A673 (cell line): Measurements from ENCODE around the gene LARGE1. TPM values are rescaled to one million over a fixed set of nuclear protein-coding genes. Genes with fewer than 3 reads are reported as not detected.

ENCODE experiments used
- BruUV-seq: library from RNA; stranded (reverse); fragments of 400-500 nt; replicated peaks from 2 replicates; lab custom pipeline; 2021; lab: Mats Ljungman, UMichigan
- CTCF ChIA-PET: fragments of 300-600 bp; sonication (Branson Sonifier 250); formaldehyde crosslinking; loops from one replicate; lab custom pipeline; 2022; ENCODE audit warnings: antibody characterized with exemption; lab: Charles Lee
- POLR2A ChIA-PET: fragments of 300-600 bp; sonication (Branson Sonifier 250); formaldehyde crosslinking; loops from one replicate; lab custom pipeline; 2022; ENCODE audit warnings: antibody characterized with exemption; ENCODE audit not compliant: low non-redundant PET; lab: Charles Lee
- DNase-seq: peaks from one replicate; pipeline ENCODE4 v3.0.0-alpha.2; 2015; ENCODE audit warnings: low spot score
- H3K27ac ChIP-seq: fragments of 200-600 bp; sonication (generic); 2 replicates; pipeline ENCODE4 v1.5.1; 2016; ENCODE audit warnings: mixed run types, low read depth, mild to moderate bottlenecking, mixed read lengths, antibody characterized with exemption, low read length; ENCODE audit not compliant: poor library complexity, severe bottlenecking
- H3K27me3 ChIP-seq: fragments of 200-600 bp; sonication (generic); replicated peaks from 2 replicates; pipeline ENCODE4 v1.6.1; 2017; ENCODE audit warnings: mixed run types, low read depth, mild to moderate bottlenecking, mixed read lengths, antibody characterized with exemption, low read length; ENCODE audit not compliant: insufficient read depth, poor library complexity
- H3K36me3 ChIP-seq: fragments of 200-600 bp; sonication (generic); 2 replicates; pipeline ENCODE4 v1.6.1; 2016; ENCODE audit warnings: mixed run types, mild to moderate bottlenecking, mixed read lengths, antibody characterized with exemption, low read length; ENCODE audit not compliant: insufficient read depth, poor library complexity, severe bottlenecking
- H3K4me1 ChIP-seq: fragments of 200-600 bp; sonication (generic); 2 replicates; pipeline ENCODE4 v1.6.1; 2017; ENCODE audit warnings: mixed run types, mild to moderate bottlenecking, mixed read lengths, antibody characterized with exemption, low read length; ENCODE audit not compliant: insufficient read depth, poor library complexity, severe bottlenecking
- H3K4me3 ChIP-seq: fragments of 200-600 bp; sonication (generic); 2 replicates; pipeline ENCODE4 v1.5.1; 2016; ENCODE audit warnings: low read depth, mixed run types, mild to moderate bottlenecking, mixed read lengths, low read length; ENCODE audit not compliant: poor library complexity, severe bottlenecking
- H3K9me3 ChIP-seq: fragments of 200-600 bp; sonication (generic); 2 replicates; pipeline ENCODE4 v1.6.1; 2016; ENCODE audit warnings: mixed run types, low read depth, mild to moderate bottlenecking, mixed read lengths, antibody characterized with exemption, low read length; ENCODE audit not compliant: poor library complexity, severe bottlenecking
- EZH2 ChIP-seq: fragments of 200-600 bp; sonication (generic); IDR thresholded peaks from 2 replicates; pipeline ENCODE4 v1.6.1; 2017; ENCODE audit warnings: borderline replicate concordance, low read depth, mild to moderate bottlenecking, mixed read lengths, antibody characterized with exemption, low read length; ENCODE audit not compliant: poor library complexity, severe bottlenecking
- intact Hi-C: fragments of 100-400 bp; cut with micrococcal nuclease; formaldehyde crosslinking; loops from one replicate; pipeline ENCODE4 v1.10.0; 2022; ENCODE audit not compliant: unreplicated experiment
- total RNA-seq: library from RNA; stranded (reverse); gene quantifications from 2 replicates; pipeline ENCODE4 v1.2.3, GENCODE V29; 2021
- TF ChIP-seq, protein P1 (sequence below): fragments of 300-800, 200-600 bp; sonication (generic); conservative IDR thresholded peaks from 2 replicates; pipeline ENCODE4 v1.5.1; 2017; ENCODE audit warnings: low read depth, mild to moderate bottlenecking, antibody characterized with exemption, low read length, moderate library complexity, mixed read lengths

The LARGE1 gene
- total RNA-seq, 1 experiment from 2014 or later: not detected

- H3K9me3 ChIP-seq: peaks cover 22% of the 10 kb centered on the region
- no peak overlapping the region for H3K4me3 ChIP-seq
- no peaks in the 10 kb centered on the region for H3K27me3 ChIP-seq
- DNase-seq: no peak
- intact Hi-C loops: no loop called here
- no peaks in the 10 kb centered on the region for H3K4me1 ChIP-seq
- ChIA-PET POLR2A (no interaction called here), CTCF (no interaction called here)
- BruUV-seq: no TSS peak
- H3K27ac ChIP-seq: no peak overlapping the region
- no peaks in the 10 kb centered on the region for H3K36me3 ChIP-seq
- TF ChIP-seq EZH2: no peak
- TF ChIP-seq, protein P1, sequence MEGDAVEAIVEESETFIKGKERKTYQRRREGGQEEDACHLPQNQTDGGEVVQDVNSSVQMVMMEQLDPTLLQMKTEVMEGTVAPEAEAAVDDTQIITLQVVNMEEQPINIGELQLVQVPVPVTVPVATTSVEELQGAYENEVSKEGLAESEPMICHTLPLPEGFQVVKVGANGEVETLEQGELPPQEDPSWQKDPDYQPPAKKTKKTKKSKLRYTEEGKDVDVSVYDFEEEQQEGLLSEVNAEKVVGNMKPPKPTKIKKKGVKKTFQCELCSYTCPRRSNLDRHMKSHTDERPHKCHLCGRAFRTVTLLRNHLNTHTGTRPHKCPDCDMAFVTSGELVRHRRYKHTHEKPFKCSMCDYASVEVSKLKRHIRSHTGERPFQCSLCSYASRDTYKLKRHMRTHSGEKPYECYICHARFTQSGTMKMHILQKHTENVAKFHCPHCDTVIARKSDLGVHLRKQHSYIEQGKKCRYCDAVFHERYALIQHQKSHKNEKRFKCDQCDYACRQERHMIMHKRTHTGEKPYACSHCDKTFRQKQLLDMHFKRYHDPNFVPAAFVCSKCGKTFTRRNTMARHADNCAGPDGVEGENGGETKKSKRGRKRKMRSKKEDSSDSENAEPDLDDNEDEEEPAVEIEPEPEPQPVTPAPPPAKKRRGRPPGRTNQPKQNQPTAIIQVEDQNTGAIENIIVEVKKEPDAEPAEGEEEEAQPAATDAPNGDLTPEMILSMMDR: no peak
Measured at GRCh38 chr22:33831651-33832050, 88.6 kb downstream of the LARGE1 start.

GRCh38 chr22:33831207-33831606 lies 89.1 kb downstream of the LARGE1 start:
- Histone ChIP-seq H3K9me3 (peaks cover 22% of the 10 kb centered on the region), H3K4me3 (no peak overlapping the region), H3K27ac (no peak overlapping the region), H3K4me1 (no peaks in the 10 kb centered on the region), H3K27me3 (no peaks in the 10 kb centered on the region), H3K36me3 (no peaks in the 10 kb centered on the region)
- no TSS peak for BruUV-seq
- ChIA-PET CTCF (no interaction called here), POLR2A (no interaction called here)
- intact Hi-C loops: no loop called here
- TF ChIP-seq, protein P1: no peak
- TF ChIP-seq EZH2: no peak
- DNase-seq: no peak

GRCh38 chr22:33829546-33830280 lies 90.6 kb downstream of the LARGE1 start:
- Histone ChIP-seq H3K27me3 (no peaks in the 10 kb centered on the region), H3K27ac (no peak overlapping the region), H3K4me3 (no peak overlapping the region), H3K9me3 (peaks cover 22% of the 10 kb centered on the region), H3K4me1 (no peaks in the 10 kb centered on the region), H3K36me3 (no peaks in the 10 kb centered on the region)
- CTCF ChIA-PET: no interaction called here
- intact Hi-C loops: no loop called here
- BruUV-seq: no TSS peak
- no peak for TF ChIP-seq EZH2
- TF ChIP-seq, protein P1: no peak
- POLR2A ChIA-PET: no interaction called here
- DNase-seq: no peak
